Neural progenitor cell (in vitro differentiated cells): ENCODE data around the gene MYO16. TPM values are rescaled to one million over a fixed set of nuclear protein-coding genes. Genes with fewer than 3 reads are reported as not detected.

Experiments used
- DNase-seq: peaks from one replicate; pipeline ENCODE4 v3.0.0-alpha.2; 2016; ENCODE audit warnings: low spot score
- H2AFZ ChIP-seq: fragments of 200-600 bp; sonication (generic); replicated peaks from 2 replicates; pipeline ENCODE4 v1.6.1; 2016; ENCODE audit warnings: antibody characterized with exemption
- H3F3A ChIP-seq: fragments of 200-600 bp; sonication (generic); 2 replicates; pipeline ENCODE4 v1.6.1; 2016; ENCODE audit warnings: antibody characterized with exemption, low read depth
- H3K27ac ChIP-seq: fragments of 200-600 bp; sonication (generic); 2 replicates; pipeline ENCODE4 v1.5.1; 2016; ENCODE audit warnings: mild to moderate bottlenecking
- H3K27me3 ChIP-seq: fragments of 200-600 bp; sonication (generic); 2 replicates; pipeline ENCODE4 v1.6.1; 2016; ENCODE audit warnings: mild to moderate bottlenecking, moderate library complexity
- H3K36me3 ChIP-seq: fragments of 200-600 bp; sonication (generic); 2 replicates; pipeline ENCODE4 v1.5.1; 2016
- H3K4me1 ChIP-seq: fragments of 200-600 bp; sonication (generic); 2 replicates; pipeline ENCODE4 v1.6.1; 2016; ENCODE audit warnings: mixed run types
- H3K4me2 ChIP-seq: fragments of 200-600 bp; sonication (generic); 2 replicates; pipeline ENCODE4 v1.6.1; 2016
- H3K4me3 ChIP-seq: fragments of 200-600 bp; sonication (generic); 2 replicates; pipeline ENCODE4 v1.5.1; 2016
- H3K79me2 ChIP-seq: fragments of 200-600 bp; sonication (generic); 2 replicates; pipeline ENCODE4 v1.6.1; 2016; ENCODE audit warnings: low read depth
- H3K9ac ChIP-seq: fragments of 200-600 bp; sonication (generic); 2 replicates; pipeline ENCODE4 v1.6.1; 2016
- H3K9me3 ChIP-seq: fragments of 200-600 bp; sonication (generic); 2 replicates; pipeline ENCODE4 v1.5.1; 2016; ENCODE audit warnings: low read depth
- H4K20me1 ChIP-seq: fragments of 200-600 bp; sonication (generic); 2 replicates; pipeline ENCODE4 v1.6.1; 2016; ENCODE audit warnings: low read depth
- H3K27ac Mint-ChIP-seq: 3 replicates; pipeline ENCODE4 v1.8.0; 2021; ENCODE audit warnings: mixed read lengths
- H3K27me3 Mint-ChIP-seq: 2 replicates; pipeline ENCODE4 v1.8.0; 2022; ENCODE audit warnings: low read depth, mild to moderate bottlenecking, inconsistent platforms, moderate library complexity, mixed read lengths; ENCODE audit not compliant: insufficient read depth
- H3K36me3 Mint-ChIP-seq: 3 replicates; pipeline ENCODE4 v1.8.0; 2021; ENCODE audit warnings: mixed read lengths
- H3K4me1 Mint-ChIP-seq: 3 replicates; pipeline ENCODE4 v1.8.0; 2021; ENCODE audit warnings: mixed read lengths
- H3K4me3 Mint-ChIP-seq: 3 replicates; pipeline ENCODE4 v1.8.0; 2021; ENCODE audit warnings: mild to moderate bottlenecking, moderate library complexity, mixed read lengths
- H3K9me3 Mint-ChIP-seq: 3 replicates; pipeline ENCODE4 v1.8.0; 2020; ENCODE audit warnings: mixed read lengths
- EZH2 ChIP-seq: fragments of 200-600 bp; sonication (generic); IDR thresholded peaks from 2 replicates; pipeline ENCODE4 v1.6.1; 2017; ENCODE audit warnings: antibody characterized with exemption, mild to moderate bottlenecking, moderate library complexity
- EZH2phosphoT487 ChIP-seq: fragments of 200-600 bp; sonication (generic); IDR thresholded peaks from 2 replicates; pipeline ENCODE4 v1.6.1; 2017; ENCODE audit warnings: antibody characterized with exemption
- total RNA-seq: library from RNA; depleted of rRNA; stranded (reverse); fragments of >200 nt; gene quantifications from 2 replicates; pipeline ENCODE4 v1.2.3, GENCODE V29; 2015; ENCODE audit warnings: low replicate concordance
- TF ChIP-seq, protein P1 (sequence below): fragments of 200-600 bp; sonication (generic); IDR thresholded peaks from 2 replicates; pipeline ENCODE4 v1.5.1; 2017; ENCODE audit warnings: antibody characterized with exemption, mild to moderate bottlenecking

Gene MYO16
- total RNA-seq, 1 donor from 2014 or later: 0.41 TPM

DNA sequence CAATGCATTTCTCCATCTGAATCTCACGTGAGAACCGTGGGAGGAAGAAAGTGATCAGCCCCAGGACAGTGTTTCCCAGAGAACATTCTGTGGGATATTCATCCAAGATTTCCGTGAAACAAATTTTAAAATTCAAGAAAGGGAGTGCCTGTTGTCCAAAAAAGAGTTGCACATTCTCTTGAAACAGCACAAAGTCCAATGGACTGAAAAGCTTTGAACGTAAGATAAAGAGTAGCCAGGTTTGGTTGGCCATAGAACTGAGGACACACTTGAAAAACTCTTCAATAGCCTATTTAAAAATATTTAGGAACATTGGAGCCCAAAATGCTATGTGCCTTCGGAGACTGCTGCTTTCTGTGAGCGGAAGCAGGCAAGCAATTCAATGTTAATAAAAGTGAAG, 353.9 kb downstream of the MYO16 start:
- H3K4me3 ChIP-seq: no peak overlapping the region
- peaks cover 8% of the 10 kb centered on the region for H3K4me1 ChIP-seq
- Mint-ChIP-seq H3K27me3 (peaks cover 3% of the 10 kb centered on the region), H3K36me3 (peaks cover 4% of the 10 kb centered on the region), H3K9me3 (peaks cover 4% of the 10 kb centered on the region), H3K27ac (no peak overlapping the region), H3K4me3 (no peak overlapping the region), H3K4me1 (peaks cover 13% of the 10 kb centered on the region)
- no peaks in the 10 kb centered on the region for H4K20me1 ChIP-seq
- no peak overlapping the region for H3K27ac ChIP-seq
- H3F3A ChIP-seq: no peaks in the 10 kb centered on the region
- H3K4me2 ChIP-seq: no peak overlapping the region
- H3K27me3 ChIP-seq: no peaks in the 10 kb centered on the region
- no peaks in the 10 kb centered on the region for H3K36me3 ChIP-seq
- H2AFZ ChIP-seq: no peak overlapping the region
- H3K79me2 ChIP-seq: no peaks in the 10 kb centered on the region
- TF ChIP-seq EZH2: no peak
- TF ChIP-seq EZH2phosphoT487: no peak
- TF ChIP-seq, protein P1, sequence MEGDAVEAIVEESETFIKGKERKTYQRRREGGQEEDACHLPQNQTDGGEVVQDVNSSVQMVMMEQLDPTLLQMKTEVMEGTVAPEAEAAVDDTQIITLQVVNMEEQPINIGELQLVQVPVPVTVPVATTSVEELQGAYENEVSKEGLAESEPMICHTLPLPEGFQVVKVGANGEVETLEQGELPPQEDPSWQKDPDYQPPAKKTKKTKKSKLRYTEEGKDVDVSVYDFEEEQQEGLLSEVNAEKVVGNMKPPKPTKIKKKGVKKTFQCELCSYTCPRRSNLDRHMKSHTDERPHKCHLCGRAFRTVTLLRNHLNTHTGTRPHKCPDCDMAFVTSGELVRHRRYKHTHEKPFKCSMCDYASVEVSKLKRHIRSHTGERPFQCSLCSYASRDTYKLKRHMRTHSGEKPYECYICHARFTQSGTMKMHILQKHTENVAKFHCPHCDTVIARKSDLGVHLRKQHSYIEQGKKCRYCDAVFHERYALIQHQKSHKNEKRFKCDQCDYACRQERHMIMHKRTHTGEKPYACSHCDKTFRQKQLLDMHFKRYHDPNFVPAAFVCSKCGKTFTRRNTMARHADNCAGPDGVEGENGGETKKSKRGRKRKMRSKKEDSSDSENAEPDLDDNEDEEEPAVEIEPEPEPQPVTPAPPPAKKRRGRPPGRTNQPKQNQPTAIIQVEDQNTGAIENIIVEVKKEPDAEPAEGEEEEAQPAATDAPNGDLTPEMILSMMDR: no peak
- no peak overlapping the region for H3K9ac ChIP-seq
- DNase-seq: no peak
- no peaks in the 10 kb centered on the region for H3K9me3 ChIP-seq

DNA sequence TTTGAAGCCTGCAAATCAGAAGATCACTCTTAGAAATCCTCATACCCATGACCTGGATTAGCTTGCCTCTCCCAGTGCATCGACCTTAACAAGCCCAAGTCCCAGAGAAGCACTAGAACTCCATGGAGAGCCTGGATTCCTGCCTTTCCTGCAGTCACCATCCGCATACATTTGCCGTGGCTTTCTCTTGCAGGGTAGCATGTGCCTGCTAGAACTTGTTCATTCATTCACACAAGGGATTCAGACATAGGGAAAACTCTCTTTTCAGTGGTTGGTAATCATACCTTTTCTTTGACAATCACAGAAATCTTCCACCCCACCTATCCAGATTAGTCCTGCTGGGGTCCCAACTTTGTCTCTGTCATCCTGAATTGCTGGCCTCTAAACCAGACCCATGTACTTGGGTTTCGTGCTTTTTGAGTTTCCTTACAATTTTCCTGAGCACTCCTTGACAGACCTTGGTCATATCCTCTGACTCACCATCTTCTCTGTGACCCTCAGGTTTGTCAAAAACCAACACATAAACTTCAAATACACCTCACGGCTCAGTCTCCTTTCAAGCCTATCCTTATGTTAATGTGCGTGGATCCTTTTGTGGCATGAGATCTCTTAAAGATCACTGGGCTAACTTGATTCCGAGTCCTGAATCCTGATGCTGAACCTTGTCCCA, 355.0 kb downstream of the MYO16 start:
- H3K27me3 Mint-ChIP-seq: peaks cover 3% of the 10 kb centered on the region
- H3K27ac Mint-ChIP-seq: no peak overlapping the region
- no peak for TF ChIP-seq EZH2
- no peak for TF ChIP-seq EZH2phosphoT487
- TF ChIP-seq, protein P1: no peak
- no peaks in the 10 kb centered on the region for H3K9me3 ChIP-seq
- H3K4me2 ChIP-seq: no peak overlapping the region
- no peaks in the 10 kb centered on the region for H3F3A ChIP-seq
- no peaks in the 10 kb centered on the region for H3K36me3 ChIP-seq
- no peak overlapping the region for H3K4me3 Mint-ChIP-seq
- H3K9ac ChIP-seq: no peak overlapping the region
- DNase-seq: no peak
- peaks cover 2% of the 10 kb centered on the region for H3K9me3 Mint-ChIP-seq
- peaks cover 8% of the 10 kb centered on the region for H3K4me1 ChIP-seq
- no peak overlapping the region for H3K4me3 ChIP-seq
- peaks cover 4% of the 10 kb centered on the region for H3K36me3 Mint-ChIP-seq
- peaks cover 17% of the 10 kb centered on the region for H3K4me1 Mint-ChIP-seq
- H4K20me1 ChIP-seq: no peaks in the 10 kb centered on the region
- no peak overlapping the region for H2AFZ ChIP-seq
- H3K27me3 ChIP-seq: no peaks in the 10 kb centered on the region
- no peak overlapping the region for H3K27ac ChIP-seq
- no peaks in the 10 kb centered on the region for H3K79me2 ChIP-seq

DNA sequence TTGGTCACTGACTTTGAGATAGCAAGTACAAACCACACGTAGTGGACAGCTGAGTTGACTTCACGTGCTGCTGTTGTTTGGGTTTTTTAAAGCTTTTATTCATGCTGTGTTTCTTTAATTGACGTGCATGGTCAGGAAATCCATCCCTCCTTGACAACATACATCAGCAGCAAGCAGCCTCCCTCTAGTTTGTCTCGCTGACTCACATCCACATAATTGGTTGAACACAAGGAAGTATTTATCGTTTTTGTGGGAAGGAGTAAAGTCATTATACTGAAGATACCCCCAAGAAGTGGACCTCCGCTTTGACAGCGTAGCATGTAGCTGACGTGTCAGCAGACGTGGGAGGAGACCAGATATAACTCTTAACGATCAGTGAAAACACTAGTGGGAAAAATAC, 355.8 kb downstream of the MYO16 start:
- peaks cover 3% of the 10 kb centered on the region for H3K27me3 Mint-ChIP-seq
- TF ChIP-seq EZH2: no peak
- TF ChIP-seq, protein P1: no peak
- Histone ChIP-seq H2AFZ (no peak overlapping the region), H3K27me3 (no peaks in the 10 kb centered on the region), H3K9ac (no peak overlapping the region), H3F3A (no peaks in the 10 kb centered on the region), H3K4me1 (peaks cover 8% of the 10 kb centered on the region), H3K36me3 (no peaks in the 10 kb centered on the region), H3K27ac (no peak overlapping the region), H4K20me1 (no peaks in the 10 kb centered on the region), H3K79me2 (no peaks in the 10 kb centered on the region), H3K4me2 (no peak overlapping the region), H3K9me3 (no peaks in the 10 kb centered on the region), H3K4me3 (no peak overlapping the region)
- no peak for DNase-seq
- no peak overlapping the region for H3K27ac Mint-ChIP-seq
- H3K36me3 Mint-ChIP-seq: peaks cover 4% of the 10 kb centered on the region
- peaks cover 17% of the 10 kb centered on the region for H3K4me1 Mint-ChIP-seq
- H3K9me3 Mint-ChIP-seq: peaks cover 2% of the 10 kb centered on the region
- H3K4me3 Mint-ChIP-seq: no peak overlapping the region
